ENCODE results near the gene LYRM7.
"Not testable (repeated sequence)": the region's sequence is repeated elsewhere in the genome, so short reads cannot be mapped to it uniquely, and the experiment has no call there.

Gene LYRM7

DNA sequence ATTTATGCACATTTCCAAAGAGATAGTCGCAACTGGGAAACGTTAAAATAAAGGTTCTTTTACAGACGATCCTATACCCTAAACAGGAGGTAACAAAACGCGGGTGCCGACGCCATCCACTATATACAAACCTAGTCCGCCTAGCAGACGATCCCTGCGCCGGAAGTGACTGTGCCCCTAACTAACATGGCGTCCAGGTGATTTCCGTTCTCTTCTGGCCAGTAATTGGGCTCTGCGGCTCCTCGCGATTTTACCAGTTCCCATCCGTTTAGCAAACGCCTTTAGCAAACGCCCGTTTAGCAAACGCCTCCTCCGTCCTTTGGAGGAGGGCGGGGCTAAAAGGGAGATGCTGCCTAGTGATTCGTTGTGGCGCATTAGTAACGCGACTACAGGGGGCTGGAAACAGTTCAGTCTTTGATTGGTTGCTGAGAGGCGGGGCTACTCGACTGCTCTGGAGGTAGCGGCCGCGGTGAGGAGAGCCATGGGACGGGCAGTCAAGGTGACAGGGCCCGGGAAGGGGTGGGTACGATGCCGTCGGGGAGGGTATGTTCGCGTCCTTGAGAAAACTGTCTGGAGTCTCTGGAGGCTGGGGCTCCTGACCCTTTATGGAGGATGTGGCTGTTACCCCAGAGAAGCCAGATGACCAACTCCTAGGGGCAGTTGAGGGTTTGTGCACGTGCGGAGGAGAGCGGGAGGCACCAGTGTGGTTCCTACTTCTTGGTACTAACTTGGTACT, at the start of gene LYRM7:
TSS of gene LYRM7 (plus strand) at position 405 of the 736 bp plus-strand sequence. CDS start at position 482, 77 bp downstream.
- peak; percentile 81 to 85 for DNase-seq (ENCODE audit: low read depth in 2 of 2)

- DNase-seq (ENCODE audit: low read depth in 2 of 2) = not testable (repeated sequence)
Measured at GRCh38 chr5:131127244-131127643, 43.5 kb upstream of the LYRM7 start.

- DNase-seq (ENCODE audit: low read depth in 2 of 2) = no peak
Measured at GRCh38 chr5:131129306-131129705, 41.4 kb upstream of the LYRM7 start.

GRCh38 chr5:131133091-131133490, 37.7 kb upstream of the LYRM7 start:
- DNase-seq (ENCODE audit: low read depth in 2 of 2) = not testable (repeated sequence)

- not testable (repeated sequence) for DNase-seq (ENCODE audit: low read depth in 2 of 2)
Measured at GRCh38 chr5:131138406-131138805, 32.3 kb upstream of the LYRM7 start.

DNA sequence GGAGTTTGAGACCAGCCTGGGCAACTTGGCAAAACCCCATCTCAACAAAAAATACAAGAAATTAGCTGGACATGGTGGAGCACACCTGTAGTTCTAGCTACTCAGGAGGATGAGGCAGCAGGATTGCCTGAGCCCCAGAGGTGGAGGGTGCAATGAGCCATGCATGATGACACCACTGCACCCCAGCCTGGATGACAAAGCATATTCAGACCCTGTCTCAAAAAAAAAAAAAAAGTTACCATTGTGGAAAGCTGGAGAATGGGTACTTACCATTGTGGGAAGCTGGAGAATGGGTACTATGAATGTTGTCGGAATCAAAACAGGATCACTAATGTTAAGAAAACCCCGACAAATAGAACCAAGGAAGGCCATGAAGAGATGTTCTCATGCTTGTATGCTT, 31.4 kb upstream of the LYRM7 start:
- no peak for DNase-seq (ENCODE audit: low read depth in 2 of 2)

- DNase-seq (ENCODE audit: low read depth in 2 of 2) = no peak
Measured at GRCh38 chr5:131142970-131143617, 27.6 kb upstream of the LYRM7 start.

GRCh38 chr5:131147258-131147657, 23.5 kb upstream of the LYRM7 start:
- no peak for DNase-seq (ENCODE audit: low read depth in 2 of 2)

DNA sequence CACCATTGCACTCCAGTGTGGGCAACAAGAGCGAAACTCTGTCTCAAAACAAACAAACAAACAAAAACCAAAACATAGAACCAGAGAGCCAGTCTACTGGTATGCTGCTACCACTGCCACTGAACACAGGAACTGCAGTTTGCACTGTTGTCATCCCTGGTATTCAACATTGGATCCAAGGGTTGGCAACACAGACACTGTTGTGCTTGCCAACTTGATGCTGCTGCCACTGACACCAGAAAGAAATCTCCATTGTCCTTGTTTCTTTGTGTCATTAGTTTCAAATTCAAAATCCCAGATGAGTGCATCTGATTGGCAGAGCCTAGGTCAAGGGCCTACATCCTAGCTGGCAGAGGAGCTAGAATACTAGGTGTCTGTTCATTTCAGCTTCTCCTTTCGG, 21.9 kb upstream of the LYRM7 start:
- no peak for DNase-seq (ENCODE audit: low read depth in 2 of 2)

DNA sequence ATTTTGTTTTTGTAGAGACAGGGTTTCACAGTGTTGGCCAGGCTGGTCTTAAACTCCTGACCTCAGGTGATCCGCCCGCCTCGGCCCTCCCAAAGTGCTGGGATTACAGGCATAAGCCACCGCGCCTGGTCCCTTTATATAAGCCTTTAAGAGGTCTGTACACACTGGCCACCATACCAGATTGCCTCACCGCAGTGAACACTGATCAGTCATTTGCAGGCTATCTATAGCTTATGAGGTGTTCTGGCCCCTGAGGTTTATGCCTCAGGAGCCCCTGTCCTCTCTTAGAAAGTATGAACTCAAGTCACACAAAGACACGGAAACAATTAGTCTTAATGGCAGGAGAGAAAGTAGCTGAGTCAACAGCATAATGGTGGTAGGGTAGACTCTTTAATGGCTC, 20.3 kb upstream of the LYRM7 start:
- no peak for DNase-seq (ENCODE audit: low read depth in 2 of 2)

GRCh38 chr5:131151216-131151615, 19.5 kb upstream of the LYRM7 start:
- no peak for DNase-seq (ENCODE audit: low read depth in 2 of 2)

- DNase-seq (ENCODE audit: low read depth in 2 of 2) = no peak
Measured at GRCh38 chr5:131156385-131156784, 14.4 kb upstream of the LYRM7 start.

DNA sequence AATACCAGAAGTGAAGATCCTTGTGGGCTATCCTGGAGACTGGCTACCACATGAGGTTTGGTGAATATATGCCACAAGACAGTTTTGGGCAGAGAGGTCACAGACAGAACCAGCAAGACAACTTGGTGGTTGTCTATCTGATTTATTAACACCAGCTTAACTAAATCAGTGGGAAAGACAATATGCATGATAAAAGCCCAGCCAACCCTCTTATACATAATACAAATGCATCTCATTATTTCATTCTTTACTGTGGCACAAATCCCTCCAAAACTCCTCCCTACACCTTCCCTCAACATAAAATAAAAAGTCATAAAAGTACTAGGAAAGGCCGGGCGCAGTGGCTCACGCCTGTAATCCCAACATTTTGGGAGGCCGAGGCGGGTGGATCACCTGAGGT, 13.8 kb upstream of the LYRM7 start:
- DNase-seq (ENCODE audit: low read depth in 2 of 2) = no peak

- DNase-seq (ENCODE audit: low read depth in 2 of 2) = no peak
Measured at GRCh38 chr5:131160134-131160533, 10.6 kb upstream of the LYRM7 start.

GRCh38 chr5:131163276-131164119, 7.2 kb upstream of the LYRM7 start:
- no peak for DNase-seq (ENCODE audit: low read depth in 2 of 2)

- DNase-seq (ENCODE audit: low read depth in 2 of 2) = peak; percentile 34 to 45
Measured at GRCh38 chr5:131164191-131165118, 6.3 kb upstream of the LYRM7 start.

DNA sequence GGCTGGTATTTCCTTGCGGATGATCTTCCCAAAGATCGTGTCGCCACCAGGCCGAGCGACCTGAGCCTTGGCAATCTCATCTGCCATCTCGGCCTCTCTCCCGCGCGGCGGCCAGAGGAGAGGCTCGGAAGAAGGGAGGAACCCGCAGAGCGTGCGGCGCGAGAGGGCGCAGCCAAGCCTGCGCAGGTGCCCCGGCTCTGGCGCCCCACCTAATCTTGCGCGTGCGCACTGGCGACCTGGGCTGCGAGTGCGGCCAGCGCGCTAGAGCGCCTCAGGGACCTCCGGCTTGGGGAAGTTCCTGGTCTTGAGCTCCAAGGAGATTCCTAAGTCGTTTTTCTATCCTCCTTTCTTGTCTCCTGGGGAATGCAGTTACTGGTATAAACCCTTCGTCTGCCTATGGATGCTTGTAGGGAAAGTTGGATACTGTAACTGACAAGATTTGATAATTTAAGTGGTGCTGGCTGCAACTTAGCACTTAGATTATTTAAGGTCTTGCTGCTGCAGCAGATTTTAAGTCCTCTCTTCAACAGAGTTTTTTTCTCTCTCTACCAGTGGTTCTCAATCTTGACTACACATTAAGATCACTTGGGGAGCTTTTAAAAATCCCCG, 5.5 kb upstream of the LYRM7 start, which contains the start of gene HINT1:
TSS of gene HINT1 (minus strand) at position 138 of the 609 bp plus-strand sequence. CDS start at position 87, 51 bp downstream.
- peak; percentile 82 to 84 for DNase-seq (ENCODE audit: low read depth in 2 of 2)

GRCh38 chr5:131167615-131168014, 3.1 kb upstream of the LYRM7 start:
- DNase-seq (ENCODE audit: low read depth in 2 of 2) = no peak

DNA sequence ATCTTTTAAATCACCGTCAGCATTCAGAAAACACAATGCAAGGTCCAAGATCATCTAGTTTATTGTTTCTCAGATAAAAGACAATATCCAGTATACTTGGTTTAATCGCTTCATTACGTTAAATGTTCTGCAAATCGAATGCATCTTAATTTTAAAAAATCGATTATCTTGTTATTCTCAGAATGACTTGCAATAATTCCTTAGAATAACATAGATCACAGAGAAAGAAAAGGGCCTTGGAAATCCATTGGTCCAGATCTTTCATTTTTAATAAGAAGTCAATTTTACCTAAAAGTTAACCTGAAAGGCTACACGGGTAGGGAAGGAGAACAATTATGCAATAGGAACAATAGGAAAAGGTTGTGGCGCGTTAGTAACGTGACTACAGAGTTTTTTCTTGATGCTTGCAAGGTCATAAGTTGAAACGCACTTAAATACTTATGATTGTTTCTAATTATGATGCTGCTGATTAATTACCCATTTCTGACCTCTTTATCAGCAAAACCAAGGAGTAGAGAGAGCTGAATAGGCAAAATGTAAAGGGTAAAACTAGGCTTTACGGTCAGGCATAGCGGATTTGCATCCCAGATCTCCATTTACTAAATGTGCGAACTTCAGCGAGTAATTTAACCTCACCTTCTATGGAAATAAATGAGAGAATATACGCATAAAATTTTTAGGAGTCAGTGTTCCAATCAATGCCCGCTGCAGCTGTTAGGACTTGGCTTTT, 769 bp upstream of the LYRM7 start:
- DNase-seq (ENCODE audit: low read depth in 2 of 2) = no peak

- DNase-seq (ENCODE audit: low read depth in 2 of 2) = no peak
Measured at GRCh38 chr5:131171276-131171810, 599 bp downstream of the LYRM7 start.
